ENCODE data around the gene PRKCB.

DNA sequence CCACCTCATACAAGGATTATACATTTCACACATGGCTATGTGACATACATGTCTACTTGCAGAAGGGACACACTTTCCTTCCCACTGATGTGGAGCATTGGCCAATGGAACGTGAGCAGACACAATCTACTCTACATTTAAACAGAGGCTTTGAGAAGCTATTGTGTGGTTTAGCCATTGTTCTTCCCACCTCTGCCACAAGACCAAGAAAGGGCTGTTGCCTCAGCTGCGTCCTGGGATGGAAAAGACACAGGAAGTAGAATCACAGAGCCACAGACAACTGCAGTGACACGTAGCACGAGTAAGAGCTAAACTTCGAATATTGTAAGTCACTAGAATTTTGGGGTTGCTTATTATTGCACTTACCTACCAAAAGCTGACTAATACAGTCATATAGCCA, 33.3 kb downstream of the PRKCB start:
- TF ChIP-seq EZH2 (IDR thresholded peaks at IDR 0.05; ENCODE audit: borderline replicate concordance) = no peak
- TF ChIP-seq, protein P1, sequence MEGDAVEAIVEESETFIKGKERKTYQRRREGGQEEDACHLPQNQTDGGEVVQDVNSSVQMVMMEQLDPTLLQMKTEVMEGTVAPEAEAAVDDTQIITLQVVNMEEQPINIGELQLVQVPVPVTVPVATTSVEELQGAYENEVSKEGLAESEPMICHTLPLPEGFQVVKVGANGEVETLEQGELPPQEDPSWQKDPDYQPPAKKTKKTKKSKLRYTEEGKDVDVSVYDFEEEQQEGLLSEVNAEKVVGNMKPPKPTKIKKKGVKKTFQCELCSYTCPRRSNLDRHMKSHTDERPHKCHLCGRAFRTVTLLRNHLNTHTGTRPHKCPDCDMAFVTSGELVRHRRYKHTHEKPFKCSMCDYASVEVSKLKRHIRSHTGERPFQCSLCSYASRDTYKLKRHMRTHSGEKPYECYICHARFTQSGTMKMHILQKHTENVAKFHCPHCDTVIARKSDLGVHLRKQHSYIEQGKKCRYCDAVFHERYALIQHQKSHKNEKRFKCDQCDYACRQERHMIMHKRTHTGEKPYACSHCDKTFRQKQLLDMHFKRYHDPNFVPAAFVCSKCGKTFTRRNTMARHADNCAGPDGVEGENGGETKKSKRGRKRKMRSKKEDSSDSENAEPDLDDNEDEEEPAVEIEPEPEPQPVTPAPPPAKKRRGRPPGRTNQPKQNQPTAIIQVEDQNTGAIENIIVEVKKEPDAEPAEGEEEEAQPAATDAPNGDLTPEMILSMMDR (IDR thresholded peaks at IDR 0.05; ENCODE audit: poor library complexity) = no peak
